ENCODE data around the gene ATE1. TPM values are rescaled to one million over a fixed set of nuclear protein-coding genes. Genes with fewer than 3 reads are reported as not detected.

ATE1 gene
- total and polyA plus RNA-seq, 2 donors (not counting 3 experiments of a cell fraction or from before 2014, with no cell fraction given), result 8.7 to 27.1 TPM

DNA sequence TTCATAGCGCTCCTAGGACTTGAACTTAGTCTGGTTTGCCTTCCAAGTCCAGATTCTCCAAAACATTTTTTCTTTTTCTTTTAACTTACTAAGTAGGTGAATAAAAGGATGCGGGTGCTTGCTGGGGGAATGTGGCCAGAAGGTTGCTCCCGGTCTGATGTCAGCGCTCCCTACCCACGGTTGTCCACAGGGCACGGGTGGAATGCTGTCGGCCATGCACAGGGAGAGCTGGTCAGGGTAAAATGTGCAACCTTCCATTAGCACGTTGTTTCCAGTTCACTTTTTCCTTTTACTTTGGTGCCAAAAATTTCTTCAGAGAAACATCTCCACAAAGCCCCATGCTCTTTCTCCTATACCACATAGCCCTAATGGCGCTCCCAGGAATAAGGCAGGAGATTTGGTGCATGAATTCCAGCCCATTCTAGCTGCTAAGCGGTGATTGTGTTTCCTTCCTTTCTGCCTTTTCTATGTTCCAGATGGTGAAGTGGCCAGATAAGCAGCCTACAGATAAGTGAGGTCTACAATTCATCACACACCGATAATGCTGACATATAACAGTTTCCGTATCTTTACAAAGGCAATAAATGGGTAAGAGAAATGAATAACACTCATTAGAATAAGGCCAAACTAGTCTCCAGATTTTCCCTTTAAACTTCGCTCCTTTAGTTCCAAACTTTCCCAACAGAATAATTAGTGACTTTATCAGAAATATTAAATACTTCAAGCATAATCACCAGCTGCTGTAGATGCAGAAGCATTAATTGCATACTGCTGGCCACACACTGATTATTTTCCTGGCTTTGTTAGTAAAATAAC, 191.3 kb downstream of the ATE1 start:
- dilution Hi-C loops (cut with MboI; ENCODE audit: extremely low pct_ligation_motif_present, low sequenced_read_pairs), result no loop called here
- CTCF ChIA-PET, result interaction anchor here (1.0 to 2.5 kb wide), 10 partner anchors 11 to 1514 kb away, joined by 3 to 22 read pairs (median 3); no protein-coding TSS in a partner anchor
- H3K4me1 ChIP-seq (ENCODE audit: control insufficient read depth, extremely low read depth, insufficient read depth, low read length), result peaks cover 22% of the 10 kb centered on the region
- no TSS peak for BruUV-seq (replicated peaks)
- no peaks in the 10 kb centered on the region for H3K79me2 ChIP-seq (ENCODE audit: control insufficient read depth, insufficient read depth, low read length)
- peak overlapping the region; percentile 75 for H2AFZ ChIP-seq (ENCODE audit: low read depth, low read length)
- H3K27ac ChIP-seq (ENCODE audit: insufficient read depth, low read depth, low read length), result peak overlapping the region; percentile 32
- no peaks in the 10 kb centered on the region for H3K9me3 ChIP-seq (replicated peaks; ENCODE audit: control insufficient read depth, insufficient read depth, low read length)
- H3K9ac ChIP-seq (replicated peaks; ENCODE audit: extremely low read depth, insufficient read depth, low read length), result peak overlapping the region; percentile 38
- FAIRE-seq (peak; percentile 89), DNase-seq (ENCODE audit: low read depth, low spot score) (peak; percentile 77)
- no peaks in the 10 kb centered on the region for H4K20me1 ChIP-seq (replicated peaks; ENCODE audit: control insufficient read depth, extremely low read depth, insufficient read depth, low read length)
- H3K9me1 ChIP-seq (replicated peaks; ENCODE audit: control insufficient read depth, extremely low read depth, insufficient read depth, low read length), result no peaks in the 10 kb centered on the region
- peak overlapping the region in 2 of 3 experiments; percentile 11 to 37 for H3K4me3 ChIP-seq (replicated peaks in 1 of 3; ENCODE audit: insufficient read depth in 1 of 3, low read depth in 1 of 3, low read length in 3 of 3)
- TF ChIP-seq, protein P1, sequence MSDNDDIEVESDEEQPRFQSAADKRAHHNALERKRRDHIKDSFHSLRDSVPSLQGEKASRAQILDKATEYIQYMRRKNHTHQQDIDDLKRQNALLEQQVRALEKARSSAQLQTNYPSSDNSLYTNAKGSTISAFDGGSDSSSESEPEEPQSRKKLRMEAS (IDR thresholded peaks at IDR 0.05; ENCODE audit: insufficient read depth, insufficient read length), result no peak
- TF ChIP-seq GATA2 (IDR thresholded peaks at IDR 0.05; ENCODE audit: insufficient read depth, insufficient read length, low read depth, low read length), result peak; percentile 92
- peak; percentile 50 for TF ChIP-seq FOS (IDR thresholded peaks at IDR 0.05; ENCODE audit: borderline replicate concordance, insufficient read depth, low read length)
- no peaks in the 10 kb centered on the region for H3K27me3 ChIP-seq (ENCODE audit: control insufficient read depth in 2 of 2, insufficient read depth in 2 of 2, low read length in 2 of 2)
- intact Hi-C loops (cut with micrococcal nuclease), result loop anchor here (2.0 to 10.0 kb wide), 3 partner anchors 16 to 1512 kb away; no protein-coding TSS in a partner anchor
- POLR2A ChIA-PET, result no interaction called here
- no peaks in the 10 kb centered on the region for H3K36me3 ChIP-seq (ENCODE audit: control insufficient read depth in 2 of 2, extremely low read depth in 1 of 2, insufficient read depth in 2 of 2, low read length in 2 of 2)
- H3K4me2 ChIP-seq (ENCODE audit: insufficient read depth, low read length), result peak overlapping the region; percentile 86

DNA sequence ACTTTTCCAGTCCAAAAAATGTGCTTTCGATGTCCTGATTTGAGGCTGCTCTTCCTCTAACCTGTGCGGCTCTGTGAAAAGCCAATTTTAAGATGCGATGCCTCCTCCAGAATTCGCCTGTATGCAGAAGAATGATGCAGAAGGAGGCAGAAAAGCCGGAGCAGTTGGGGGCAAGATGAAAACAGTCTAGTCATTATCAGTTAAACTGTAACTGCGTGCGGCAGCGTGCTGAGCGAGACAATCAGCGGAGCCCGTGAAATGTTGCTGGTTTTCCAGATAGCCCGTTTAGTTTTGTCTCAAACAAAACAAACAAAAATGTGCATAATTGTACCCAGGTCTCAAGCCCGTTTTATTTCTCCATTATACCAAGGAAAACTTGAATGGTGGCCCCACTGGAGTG, 192.6 kb downstream of the ATE1 start:
- H3K4me3 ChIP-seq (replicated peaks in 1 of 3; ENCODE audit: insufficient read depth in 1 of 3, low read depth in 1 of 3, low read length in 3 of 3), result no peak overlapping the region
- no peaks in the 10 kb centered on the region for H3K9me1 ChIP-seq (replicated peaks; ENCODE audit: control insufficient read depth, extremely low read depth, insufficient read depth, low read length)
- H3K4me2 ChIP-seq (ENCODE audit: insufficient read depth, low read length), result no peak overlapping the region
- no peak overlapping the region for H2AFZ ChIP-seq (ENCODE audit: low read depth, low read length)
- intact Hi-C loops (cut with micrococcal nuclease), result loop anchor here (2.0 to 10.0 kb wide), 2 partner anchors 166 to 1510 kb away; no protein-coding TSS in a partner anchor
- ChIA-PET POLR2A (no interaction called here), CTCF (interaction anchor here (1.5 kb wide), 1 partner anchor 11 kb away, joined by 6 read pairs; no protein-coding TSS in a partner anchor)
- dilution Hi-C loops (cut with MboI; ENCODE audit: extremely low pct_ligation_motif_present, low sequenced_read_pairs), result no loop called here
- FAIRE-seq (no peak), DNase-seq (ENCODE audit: low read depth, low spot score) (no peak)
- no peaks in the 10 kb centered on the region for H3K27me3 ChIP-seq (ENCODE audit: control insufficient read depth in 2 of 2, insufficient read depth in 2 of 2, low read length in 2 of 2)
- no peaks in the 10 kb centered on the region for H3K79me2 ChIP-seq (ENCODE audit: control insufficient read depth, insufficient read depth, low read length)
- BruUV-seq (replicated peaks), result no TSS peak
- H3K9ac ChIP-seq (replicated peaks; ENCODE audit: extremely low read depth, insufficient read depth, low read length), result no peak overlapping the region
- TF ChIP-seq EZH2 (IDR thresholded peaks at IDR 0.05; ENCODE audit: borderline replicate concordance, low read depth, low read length, severe bottlenecking), result no peak
- no peak for TF ChIP-seq POLR2AphosphoS5 (IDR thresholded peaks at IDR 0.05; ENCODE audit: insufficient read depth, low read depth, low read length)
- no peak for TF ChIP-seq POLR2A (IDR thresholded peaks at IDR 0.05; ENCODE audit: low read depth, low read length)
- no peak for TF ChIP-seq JUN (IDR thresholded peaks at IDR 0.05; ENCODE audit: borderline replicate concordance, insufficient read depth, insufficient read length, low read depth)
- TF ChIP-seq MYC (IDR thresholded peaks at IDR 0.05; ENCODE audit: low read depth, low read length), result no peak
- no peak for TF ChIP-seq FOS (IDR thresholded peaks at IDR 0.05; ENCODE audit: borderline replicate concordance, insufficient read depth, low read length)
- TF ChIP-seq, protein P1 (IDR thresholded peaks at IDR 0.05; ENCODE audit: insufficient read depth, insufficient read length), result no peak
- no peak for TF ChIP-seq CTCF (IDR thresholded peaks at IDR 0.05; ENCODE audit: extremely low read depth in 1 of 2, insufficient read depth in 1 of 2, low read depth in 1 of 2, low read length in 2 of 2)
- no peak for TF ChIP-seq GATA2 (IDR thresholded peaks at IDR 0.05; ENCODE audit: insufficient read depth, insufficient read length, low read depth, low read length)
- H3K9me3 ChIP-seq (replicated peaks; ENCODE audit: control insufficient read depth, insufficient read depth, low read length), result no peaks in the 10 kb centered on the region
- no peaks in the 10 kb centered on the region for H3K36me3 ChIP-seq (ENCODE audit: control insufficient read depth in 2 of 2, extremely low read depth in 1 of 2, insufficient read depth in 2 of 2, low read length in 2 of 2)
- H3K4me1 ChIP-seq (ENCODE audit: control insufficient read depth, extremely low read depth, insufficient read depth, low read length), result peaks cover 19% of the 10 kb centered on the region
- H3K27ac ChIP-seq (ENCODE audit: insufficient read depth, low read depth, low read length), result no peak overlapping the region
- no peaks in the 10 kb centered on the region for H4K20me1 ChIP-seq (replicated peaks; ENCODE audit: control insufficient read depth, extremely low read depth, insufficient read depth, low read length)
